Measurements from ENCODE around the gene FOSB. TPM values are rescaled to one million over a fixed set of nuclear protein-coding genes. Genes with fewer than 3 reads are reported as not detected.

FOSB gene
- total and polyA plus RNA-seq, 9 of the 15 experiments (the other 6 are each of a cell fraction or from before 2014, with no cell fraction given) = 0.11 to 2.7 (median 0.73) TPM

- no peak for TF ChIP-seq IRF9 (tag; IDR thresholded peaks at IDR 0.05)
- no peak for TF ChIP-seq RBM22 (IDR thresholded peaks at IDR 0.05; ENCODE audit: low read depth, low read length, poor library complexity, severe bottlenecking)
- no peak for TF ChIP-seq FUS (optimal IDR thresholded peaks at IDR 0.05; ENCODE audit: low read depth, low read length)
- no peak for TF ChIP-seq RHOXF2B (CRISPR knock-in tag; conservative IDR thresholded peaks at IDR 0.05)
- TF ChIP-seq ETS2 (tag; IDR thresholded peaks at IDR 0.05; ENCODE audit: borderline replicate concordance, poor library complexity, severe bottlenecking) = no peak
- TF ChIP-seq UBTF (IDR thresholded peaks at IDR 0.05; ENCODE audit: borderline replicate concordance in 1 of 2, low read depth in 2 of 2, low read length in 2 of 2) = no peak
- no peak for TF ChIP-seq FOXJ3 (CRISPR knock-in tag; IDR thresholded peaks at IDR 0.05)
- no peak for TF ChIP-seq ZEB2 (IDR thresholded peaks at IDR 0.05)
- 0 out of 2 replicates have a peak, but pooled peaks have one; percentile 37 for TF ChIP-seq ZNF511 (CRISPR knock-in tag; IDR thresholded peaks at IDR 0.05)
- 0 out of 2 replicates have a peak, but pooled peaks have one; percentile 28 for TF ChIP-seq TCF7 (IDR thresholded peaks at IDR 0.05; ENCODE audit: borderline replicate concordance)
- no peak for TF ChIP-seq TARDBP (IDR thresholded peaks at IDR 0.05)
- TF ChIP-seq NELFE (IDR thresholded peaks at IDR 0.05; ENCODE audit: insufficient read depth, insufficient read length) = no peak
- TF ChIP-seq NFYB (IDR thresholded peaks at IDR 0.05; ENCODE audit: extremely low read depth, insufficient read length) = no peak
- TF ChIP-seq LCOR (CRISPR knock-in tag; IDR thresholded peaks at IDR 0.05) = peak; percentile 15; the same call in 1 of the 2 replicates
- no peak for TF ChIP-seq MAZ (CRISPR knock-in tag; conservative IDR thresholded peaks at IDR 0.05 in 1 of 2, IDR thresholded peaks at IDR 0.05 in 1 of 2)
- TF ChIP-seq E4F1 (CRISPR knock-in tag; IDR thresholded peaks at IDR 0.05; ENCODE audit: borderline replicate concordance) = no peak
- no peak for TF ChIP-seq MLLT1 (IDR thresholded peaks at IDR 0.05)
- no peak for TF ChIP-seq MBD2 (IDR thresholded peaks at IDR 0.05; ENCODE audit: borderline replicate concordance, low read depth)
These were observed 2.4 kb downstream of the FOSB start (continued) for GRCh38 chr19:45469945-45470761.
